Activated CD4-positive, alpha-beta T cell treated with anti-CD3 and anti-CD28 coated beads, Interleukin-2, amount 50 U/mL, for 4 hours (primary cell): ENCODE data around the gene OR2T1.
"Not testable (repeated sequence)": the region's sequence is repeated elsewhere in the genome, so short reads cannot be mapped to it uniquely, and the experiment has no call there.

ENCODE experiments used
- DNase-seq, 2 experiments: peaks; one replicate each; pipeline ENCODE4 v3.0.0-alpha.2; 2020

Gene OR2T1, protein sequence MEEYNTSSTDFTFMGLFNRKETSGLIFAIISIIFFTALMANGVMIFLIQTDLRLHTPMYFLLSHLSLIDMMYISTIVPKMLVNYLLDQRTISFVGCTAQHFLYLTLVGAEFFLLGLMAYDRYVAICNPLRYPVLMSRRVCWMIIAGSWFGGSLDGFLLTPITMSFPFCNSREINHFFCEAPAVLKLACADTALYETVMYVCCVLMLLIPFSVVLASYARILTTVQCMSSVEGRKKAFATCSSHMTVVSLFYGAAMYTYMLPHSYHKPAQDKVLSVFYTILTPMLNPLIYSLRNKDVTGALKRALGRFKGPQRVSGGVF

DNA sequence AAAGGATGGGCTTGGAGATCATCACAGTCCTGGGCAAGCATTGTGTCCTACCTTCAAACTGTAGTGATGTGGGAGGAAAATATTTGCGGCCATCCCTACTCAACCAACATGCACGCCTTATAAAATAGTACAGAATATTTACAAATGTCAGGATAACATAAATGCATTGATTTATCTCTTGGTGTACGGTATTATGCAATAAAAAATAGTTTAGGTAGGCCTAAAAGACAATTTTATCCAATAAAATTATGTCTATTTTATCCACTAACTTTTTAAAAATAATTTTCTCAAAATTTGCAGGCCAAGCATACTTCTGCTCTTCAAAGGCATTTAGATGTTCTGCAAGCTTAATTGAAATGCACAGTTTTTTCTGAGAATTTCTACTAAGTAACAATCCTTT, at the start of gene OR2T1:
Gene OR2T1 (plus strand): TSS at position 301 of the 400 bp plus-strand sequence. CDS start 3,100 bp downstream, outside the sequence.
- DNase-seq: no peak

DNA sequence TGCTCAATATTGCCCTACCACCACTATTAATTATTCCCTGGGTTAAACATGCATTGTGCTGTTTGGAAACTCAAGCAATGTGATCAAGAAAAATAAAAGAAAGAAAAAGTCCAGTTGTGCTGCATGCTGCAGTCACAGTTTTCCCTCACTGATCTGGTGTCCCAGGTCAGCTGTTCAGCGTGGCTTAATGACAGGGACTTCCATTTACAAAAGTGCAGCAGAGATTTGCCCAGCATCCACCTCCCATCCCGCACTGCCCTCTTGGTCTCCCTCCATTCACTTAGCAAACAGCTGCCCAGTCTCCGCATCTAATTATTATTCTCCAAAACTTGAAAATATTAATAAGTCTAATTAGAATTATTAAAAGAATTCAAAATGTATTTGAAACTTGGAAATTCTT, 43.4 kb upstream of the OR2T1 start:
- no peak for DNase-seq

DNA sequence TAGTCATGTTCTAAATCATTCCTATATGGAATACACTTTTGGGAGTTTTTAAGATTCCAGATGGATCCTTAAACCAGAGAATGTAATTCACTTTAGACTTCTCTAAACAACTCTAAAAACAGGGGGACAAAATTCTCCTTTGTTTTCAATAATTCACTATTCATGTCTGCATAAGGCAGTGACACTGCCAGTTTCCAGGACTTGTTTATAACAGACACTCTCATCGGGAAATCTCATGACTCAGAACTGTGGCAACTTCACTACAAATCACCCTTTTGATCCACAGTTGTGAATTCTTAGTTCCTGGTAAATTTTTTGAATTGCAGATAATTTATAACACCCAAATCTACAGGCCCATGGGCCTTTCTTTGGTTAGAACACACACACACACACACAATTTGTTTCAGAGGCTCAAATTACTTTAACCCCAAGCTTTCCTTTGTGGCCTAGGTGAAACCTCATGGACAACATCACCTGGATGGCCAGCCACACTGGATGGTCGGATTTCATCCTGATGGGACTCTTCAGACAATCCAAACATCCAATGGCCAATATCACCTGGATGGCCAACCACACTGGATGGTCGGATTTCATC, 41.6 kb upstream of the OR2T1 start, which contains the start of gene OR2T4:
Gene OR2T4 (plus strand): TSS at position 545 of the 595 bp plus-strand sequence. CDS start 0 bp downstream, at position 545.
- no peak for DNase-seq

DNA sequence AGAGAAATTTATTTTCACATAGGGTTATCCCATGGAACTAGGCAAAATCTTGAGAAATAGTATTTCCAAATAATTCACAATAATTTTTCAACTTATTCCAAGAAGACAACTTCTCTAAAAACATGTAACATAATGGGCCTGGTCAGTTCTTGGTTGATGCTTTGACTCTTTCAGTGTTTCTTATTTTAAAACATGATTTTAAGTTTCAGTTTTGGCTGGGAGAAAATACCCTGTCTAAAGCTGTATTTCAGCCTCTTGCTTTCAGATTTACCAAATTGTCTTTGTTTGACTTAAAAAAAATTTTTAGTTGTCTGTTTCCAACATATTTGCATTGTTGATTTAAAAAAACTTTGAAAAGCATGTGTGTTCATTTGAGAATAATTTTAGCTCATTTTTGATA, 36.2 kb upstream of the OR2T1 start:
- no peak for DNase-seq

DNA sequence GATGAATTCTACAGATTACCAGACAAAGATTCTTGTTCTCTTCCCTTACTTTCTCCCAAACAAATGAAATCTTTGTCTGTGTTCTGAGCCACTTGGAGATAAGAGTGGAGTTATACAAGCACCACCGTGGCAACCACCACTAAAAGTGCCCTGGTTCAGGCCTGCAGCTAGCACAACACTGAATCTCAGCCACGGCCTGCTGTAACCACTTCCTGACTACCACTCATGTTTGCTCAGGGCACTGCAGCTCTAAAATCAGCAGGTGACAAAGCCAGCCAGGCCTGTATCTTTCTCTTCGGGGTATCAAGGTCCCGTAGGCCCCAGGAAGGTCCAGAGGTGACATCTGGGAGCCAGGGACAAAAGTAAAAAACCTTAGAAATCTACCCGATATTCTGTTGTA, 30.5 kb upstream of the OR2T1 start:
- no peak for DNase-seq

DNA sequence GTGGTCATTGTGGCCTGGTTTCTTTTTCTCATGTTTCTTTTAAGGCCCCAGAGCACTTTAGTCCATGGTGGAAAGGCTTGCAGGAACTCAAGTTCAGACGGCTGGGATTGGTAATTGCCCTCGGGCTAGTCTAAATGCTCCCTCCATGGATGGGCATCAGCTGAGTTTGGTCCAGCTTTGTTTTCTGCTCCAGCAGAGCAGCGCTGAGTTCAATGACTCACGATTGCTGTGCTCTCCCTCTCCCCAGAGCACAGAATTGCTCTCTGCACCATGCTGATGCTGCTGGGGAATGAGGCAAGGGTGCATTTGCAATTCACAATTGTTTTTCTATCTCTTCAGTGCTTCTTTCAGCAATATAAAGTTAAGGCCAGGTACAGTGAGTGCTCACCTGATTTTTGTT, 29.1 kb upstream of the OR2T1 start:
- no peak for DNase-seq

DNA sequence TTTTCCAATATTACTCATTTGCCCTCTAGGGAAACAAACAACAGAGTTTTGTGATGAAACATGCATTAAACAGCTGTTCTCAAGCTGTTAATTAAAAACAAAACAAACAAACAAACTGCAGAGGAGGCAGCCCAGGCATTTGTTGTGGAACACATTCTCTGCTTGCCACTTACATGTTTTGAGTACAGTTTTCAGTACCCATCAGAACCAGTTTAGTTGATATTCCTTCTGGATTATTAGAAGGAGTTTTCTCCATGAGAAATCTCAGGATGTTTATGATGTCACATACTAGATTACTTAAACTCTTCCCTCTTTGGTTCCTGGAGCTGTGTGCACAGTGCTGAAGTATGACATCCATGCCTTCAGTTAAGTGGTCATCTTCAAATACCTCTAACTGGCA, 27.4 kb upstream of the OR2T1 start, which contains the start of gene OR2T6:
Gene OR2T6 (plus strand): TSS at position 301 of the 400 bp plus-strand sequence. CDS start 11,863 bp downstream, outside the sequence.
- no peak for DNase-seq

DNA sequence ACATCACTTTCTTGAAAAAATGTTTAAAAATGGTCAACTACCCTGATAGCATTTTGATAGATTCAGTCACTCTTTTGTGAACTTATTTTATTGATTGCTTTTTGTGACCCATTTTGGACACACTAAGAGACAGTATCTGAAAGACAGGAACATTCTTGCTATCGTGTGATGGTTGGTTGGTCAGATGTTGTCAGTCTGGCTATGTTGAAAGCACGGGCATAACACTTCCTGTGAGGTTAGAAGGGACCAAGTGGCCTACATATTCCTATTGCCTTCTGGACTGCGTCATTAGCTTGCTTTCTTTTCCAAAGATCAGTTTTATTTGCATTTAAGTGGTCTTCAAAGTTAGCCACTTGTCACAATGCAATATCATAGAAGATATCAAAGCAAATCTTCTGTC, 25.9 kb upstream of the OR2T1 start:
- DNase-seq: no peak

DNA sequence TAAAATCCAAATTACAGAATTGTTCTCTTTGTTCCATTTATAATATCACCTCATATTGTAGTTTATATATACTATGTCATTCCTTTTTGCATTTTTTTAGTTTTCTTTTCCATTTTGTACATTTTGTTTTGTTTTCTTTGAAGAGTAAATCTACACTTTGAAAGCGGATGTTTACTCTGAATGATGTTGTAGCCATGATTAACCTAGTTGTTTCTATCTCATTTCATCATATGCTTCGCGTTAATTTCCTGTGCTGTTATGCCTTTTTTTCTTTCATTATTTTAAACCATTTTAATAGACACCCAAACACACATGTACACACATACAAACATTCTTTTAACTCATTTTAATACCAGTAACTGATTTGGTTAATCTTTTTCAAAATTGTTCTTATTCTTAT, 22.0 kb upstream of the OR2T1 start:
- DNase-seq: no peak

DNA sequence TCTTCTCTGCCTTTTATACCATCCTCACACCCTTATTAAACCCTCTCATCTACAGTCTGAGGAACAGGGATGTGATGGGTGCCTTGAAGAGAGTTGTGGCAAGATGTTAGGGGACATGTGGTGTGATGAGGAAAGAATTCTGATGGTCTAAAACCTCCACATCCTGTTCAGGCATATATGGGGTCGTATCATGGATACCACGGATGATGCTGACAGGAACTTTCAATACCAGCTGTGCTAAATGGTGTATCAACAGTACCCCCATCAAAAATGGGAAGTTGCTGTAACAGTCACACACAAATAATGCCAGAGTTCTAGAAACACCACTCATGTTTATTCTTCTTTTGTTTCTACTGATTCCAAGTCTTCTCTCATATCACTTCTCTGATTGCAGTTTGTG, 14.4 kb upstream of the OR2T1 start:
- DNase-seq: no peak

DNA sequence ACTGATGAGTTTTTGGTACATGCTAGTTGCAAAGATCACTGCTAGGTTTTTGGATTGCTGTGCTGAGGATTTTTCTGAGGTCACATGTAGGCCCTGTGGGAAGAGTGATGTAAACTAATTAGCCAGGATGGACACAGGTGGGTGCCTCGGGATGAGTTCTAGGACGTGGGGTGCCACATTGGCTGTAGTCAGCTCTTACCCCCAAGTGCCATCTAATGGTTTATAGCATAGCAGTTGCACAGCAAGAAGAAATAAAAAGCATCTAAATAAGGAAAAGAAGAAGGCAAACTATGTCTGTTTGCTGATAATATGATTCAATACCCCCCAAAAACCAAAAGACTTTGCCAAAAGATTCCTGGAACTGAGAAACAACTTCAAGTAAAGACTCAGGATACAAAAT, 9.8 kb upstream of the OR2T1 start:
- DNase-seq: no peak

DNA sequence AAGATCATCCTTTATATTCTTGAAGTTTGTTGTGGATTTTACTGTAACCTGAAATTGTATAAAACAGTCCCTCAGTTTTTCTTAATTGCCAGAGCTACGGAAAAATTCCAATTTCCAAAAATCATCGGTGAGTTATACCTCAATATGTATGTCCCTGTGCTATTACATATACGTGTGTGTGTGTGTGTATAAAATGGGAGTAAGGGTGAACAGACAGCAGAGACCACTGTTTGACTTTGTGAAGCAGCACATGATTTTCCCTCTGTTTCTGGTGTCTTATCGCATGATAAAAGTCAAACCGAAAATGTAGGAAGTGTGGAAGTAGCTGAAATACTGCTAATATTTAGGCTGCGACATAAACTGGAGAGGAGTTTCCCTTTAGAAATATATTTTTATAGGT, 1.2 kb downstream of the OR2T1 start:
- DNase-seq: no peak

DNA sequence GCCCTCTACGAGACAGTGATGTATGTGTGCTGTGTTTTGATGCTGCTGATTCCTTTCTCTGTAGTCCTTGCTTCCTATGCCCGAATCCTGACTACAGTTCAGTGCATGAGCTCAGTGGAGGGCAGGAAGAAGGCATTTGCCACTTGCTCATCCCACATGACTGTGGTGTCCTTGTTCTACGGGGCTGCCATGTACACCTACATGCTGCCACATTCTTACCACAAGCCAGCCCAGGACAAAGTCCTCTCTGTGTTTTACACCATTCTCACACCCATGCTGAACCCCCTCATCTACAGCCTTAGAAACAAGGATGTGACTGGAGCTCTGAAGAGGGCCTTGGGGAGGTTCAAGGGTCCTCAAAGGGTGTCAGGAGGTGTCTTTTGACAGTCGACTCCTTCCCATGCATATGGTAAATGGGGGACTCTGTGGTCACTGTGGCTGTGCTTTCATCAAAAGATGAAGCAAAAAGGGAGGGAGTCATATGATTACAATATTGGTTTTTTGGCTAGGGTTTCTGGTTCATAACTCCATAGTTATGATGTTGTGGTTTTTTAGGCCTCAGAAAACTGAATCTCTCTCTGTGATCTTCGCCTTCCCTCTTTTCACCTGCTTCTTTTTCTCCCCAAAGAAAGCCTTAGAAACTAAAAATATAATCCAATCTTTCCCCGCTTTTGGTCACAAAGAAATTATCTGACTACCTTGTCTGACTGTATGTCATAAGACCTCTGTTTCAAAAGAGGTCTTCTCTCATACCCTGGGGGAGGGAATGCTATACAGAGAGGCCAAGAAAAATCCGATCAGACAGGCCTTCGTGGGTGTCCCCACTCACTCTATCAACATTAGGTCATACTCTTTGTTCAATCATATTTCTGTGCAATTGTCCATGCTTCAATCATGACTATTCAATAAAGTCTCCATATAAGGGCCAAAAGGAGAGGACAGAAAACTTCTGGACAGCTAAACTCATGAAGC, 4.2 kb downstream of the OR2T1 start:
- DNase-seq: no peak

DNA sequence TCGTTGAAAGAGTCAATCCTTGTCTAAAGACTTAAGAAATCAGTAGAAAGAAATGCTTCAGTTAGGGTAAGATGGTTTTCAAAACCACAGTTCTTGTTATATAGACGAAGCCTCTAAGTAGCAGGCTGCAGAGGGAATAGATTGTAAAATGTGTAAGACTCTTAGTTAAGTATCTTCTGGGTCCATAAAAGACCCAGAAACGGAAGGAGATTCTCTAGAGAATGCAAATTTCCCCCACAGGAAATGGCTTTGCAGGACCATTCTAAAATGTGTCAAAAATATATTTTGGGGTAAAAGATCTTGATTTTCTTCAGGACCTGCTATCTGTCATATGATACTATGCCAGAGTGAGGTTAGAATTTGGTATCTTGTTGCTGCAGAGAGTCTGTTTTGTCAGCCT, 13.4 kb downstream of the OR2T1 start:
- no peak for DNase-seq

DNA sequence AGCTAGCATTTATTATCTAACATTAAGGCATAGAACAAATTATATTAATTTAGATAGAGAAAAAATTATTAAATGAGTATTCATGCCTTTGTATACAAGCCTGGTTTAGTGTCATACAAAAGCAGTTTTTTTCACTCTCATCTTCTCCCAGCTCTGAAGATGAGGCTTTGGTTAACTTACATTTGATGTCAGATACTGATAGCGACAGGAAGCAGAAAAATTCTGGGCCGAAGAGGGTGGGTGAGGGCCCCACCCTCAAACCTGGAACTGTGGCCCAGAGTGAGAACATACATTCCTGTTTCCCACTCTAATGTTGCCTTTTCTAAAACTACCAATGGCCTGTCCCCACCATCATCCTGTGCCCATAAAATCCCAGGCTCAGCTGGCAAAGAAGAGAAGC, 15.0 kb downstream of the OR2T1 start:
- DNase-seq: no peak

DNA sequence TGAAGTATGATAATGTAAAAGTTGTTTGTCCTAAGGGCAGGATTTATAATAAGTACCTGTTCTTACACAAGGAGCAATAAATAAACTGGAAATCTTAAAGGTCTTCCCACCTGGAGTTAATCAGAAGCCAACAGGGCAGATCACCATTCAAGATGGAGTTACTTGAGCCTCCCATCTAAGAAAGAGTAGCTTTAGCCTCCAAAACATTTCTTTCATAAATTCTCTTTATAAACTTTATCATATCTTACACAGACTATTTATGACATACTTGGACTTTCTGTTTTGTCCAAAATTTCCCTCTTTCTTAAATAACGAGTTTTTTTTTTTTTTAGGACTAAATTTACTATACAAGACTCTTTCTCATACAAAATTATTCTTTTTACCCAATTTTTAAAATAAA, 18.5 kb downstream of the OR2T1 start:
- no peak for DNase-seq

DNA sequence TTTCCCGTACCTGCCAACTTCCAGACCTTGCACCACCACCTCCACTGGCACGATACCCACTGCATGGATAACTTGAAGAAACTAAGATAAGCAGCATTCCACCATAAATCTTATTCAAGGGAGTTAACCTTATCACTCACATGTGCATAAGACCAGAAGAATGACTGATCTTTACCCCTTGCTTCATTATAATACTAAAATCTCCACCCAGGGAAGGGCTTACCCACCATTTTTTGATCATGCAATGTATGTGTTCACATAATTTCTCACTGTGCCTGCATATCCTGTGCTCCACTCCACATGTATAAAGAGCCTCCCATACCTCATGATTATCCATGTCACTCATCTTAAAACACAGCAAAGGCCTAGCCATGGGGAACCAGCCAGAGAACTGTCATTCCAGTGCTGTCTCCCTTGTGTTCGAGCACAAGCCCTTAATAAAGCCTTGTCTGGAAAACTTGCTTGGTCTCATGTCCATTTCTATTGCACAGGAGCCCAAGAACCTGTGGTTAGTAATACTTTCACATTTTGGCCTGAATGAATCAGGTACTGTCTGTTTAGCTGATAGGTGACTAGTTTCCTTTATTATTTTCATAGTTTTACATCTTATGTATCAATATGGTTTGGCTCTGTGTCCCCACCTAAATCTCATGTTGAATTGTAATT, 24.8 kb downstream of the OR2T1 start:
- DNase-seq: not testable (repeated sequence)

DNA sequence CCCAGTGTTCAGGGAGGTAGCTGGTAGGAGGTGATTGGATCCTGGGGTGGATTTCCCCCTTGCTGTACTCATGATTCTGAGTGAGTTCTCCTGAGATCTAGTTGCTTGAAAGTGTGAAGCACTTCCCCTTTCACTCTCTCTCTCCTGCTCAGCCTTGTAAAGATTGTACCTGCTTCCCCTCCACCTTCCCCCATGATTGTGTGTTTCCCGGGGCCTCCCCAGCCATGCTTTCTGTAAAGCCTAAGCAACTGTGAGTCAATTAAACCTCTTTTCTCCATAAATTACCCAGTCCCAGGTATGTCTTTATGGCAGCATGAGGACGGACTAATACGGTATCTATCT, 25.3 kb downstream of the OR2T1 start:
- not testable (repeated sequence) for DNase-seq

DNA sequence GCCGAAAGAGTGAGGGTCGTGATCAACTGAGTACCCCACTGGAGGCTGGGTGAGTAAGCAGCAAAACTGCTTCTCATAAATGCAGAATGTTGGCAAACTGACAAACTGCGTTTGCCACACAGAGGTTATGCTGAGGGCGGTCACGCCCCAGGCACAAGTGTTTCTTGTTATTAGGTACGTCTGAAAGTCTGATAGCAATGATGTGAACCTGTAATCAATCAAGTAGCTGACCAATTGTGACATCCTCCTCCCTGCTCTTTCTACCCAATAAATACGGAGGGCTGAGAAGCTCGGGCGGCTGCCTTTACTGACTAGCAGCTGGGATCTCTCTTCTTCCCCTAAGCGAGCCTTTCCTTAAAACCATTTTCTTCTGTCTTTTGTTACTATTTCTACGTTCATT, 28.8 kb downstream of the OR2T1 start:
- DNase-seq: not testable (repeated sequence)

DNA sequence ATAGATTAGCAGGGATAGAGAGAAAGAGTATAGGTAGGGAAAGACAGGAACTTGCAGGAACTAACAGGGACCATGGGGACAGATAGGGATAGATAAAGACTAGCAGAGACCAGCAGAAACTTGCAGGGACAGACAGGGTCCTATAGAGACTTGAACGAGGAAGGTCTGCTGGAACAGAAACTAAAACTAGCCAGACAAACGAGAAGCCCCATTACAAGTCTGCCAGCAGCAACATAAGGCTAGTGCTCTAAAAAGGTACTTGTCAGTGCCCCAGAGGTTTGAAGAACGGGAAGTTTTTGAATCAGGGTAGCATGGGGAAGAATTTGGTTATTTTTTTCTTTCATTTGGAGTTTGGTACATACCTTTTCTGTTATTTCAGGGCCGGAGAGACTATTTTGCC, 29.4 kb downstream of the OR2T1 start:
- DNase-seq: not testable (repeated sequence)

DNA sequence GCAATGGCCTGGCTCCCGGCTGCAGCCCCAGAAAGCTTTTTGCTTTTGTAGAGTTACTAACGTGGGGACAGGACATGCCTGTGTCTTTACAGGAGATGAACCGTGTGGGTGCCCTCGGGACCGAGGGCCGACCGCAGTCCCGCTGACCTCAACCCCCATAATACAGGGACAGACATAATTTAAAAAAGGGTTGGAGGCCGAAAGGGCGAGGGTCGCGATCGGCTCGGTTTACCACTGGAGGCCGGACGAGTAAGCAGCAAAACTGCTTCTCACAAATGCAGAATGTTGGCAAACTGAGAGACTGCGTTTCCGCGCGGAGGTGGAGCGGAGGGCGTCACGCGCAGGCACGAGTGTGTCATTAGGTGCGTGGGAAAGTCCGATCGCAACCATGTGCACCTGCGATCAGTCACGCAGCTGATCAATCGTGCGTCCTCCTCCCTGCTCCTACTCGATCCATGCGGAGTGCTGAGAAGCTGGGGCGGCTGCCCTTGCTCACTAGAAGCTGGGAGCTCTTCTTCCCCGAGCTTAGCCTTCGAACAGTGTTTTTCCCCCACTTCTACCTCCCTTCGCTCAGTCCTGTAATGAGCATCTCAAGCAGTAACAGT, 31.1 kb downstream of the OR2T1 start:
- not testable (repeated sequence) for DNase-seq

DNA sequence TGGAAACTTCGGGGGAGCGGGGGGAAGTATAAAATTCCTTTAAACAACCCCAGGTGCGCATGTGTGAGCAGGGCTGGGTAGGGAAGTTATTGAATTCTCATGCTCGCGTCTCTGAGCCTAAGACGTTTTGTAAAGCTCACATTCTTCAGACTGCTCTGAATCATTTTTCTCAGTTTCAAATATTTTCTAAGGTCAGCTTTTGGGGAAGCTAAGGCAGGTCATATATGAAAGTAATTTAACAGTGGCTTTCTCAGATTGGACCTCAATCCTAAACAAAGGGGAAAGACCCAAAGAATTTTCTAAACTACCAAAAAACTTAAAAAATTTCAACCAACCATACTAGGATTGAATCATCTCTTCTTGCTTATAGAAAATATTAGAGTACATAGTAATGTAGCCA, 32.1 kb downstream of the OR2T1 start:
- DNase-seq: not testable (repeated sequence)
